ENCODE data around the gene GNAO1.

GNAO1 gene

DNA sequence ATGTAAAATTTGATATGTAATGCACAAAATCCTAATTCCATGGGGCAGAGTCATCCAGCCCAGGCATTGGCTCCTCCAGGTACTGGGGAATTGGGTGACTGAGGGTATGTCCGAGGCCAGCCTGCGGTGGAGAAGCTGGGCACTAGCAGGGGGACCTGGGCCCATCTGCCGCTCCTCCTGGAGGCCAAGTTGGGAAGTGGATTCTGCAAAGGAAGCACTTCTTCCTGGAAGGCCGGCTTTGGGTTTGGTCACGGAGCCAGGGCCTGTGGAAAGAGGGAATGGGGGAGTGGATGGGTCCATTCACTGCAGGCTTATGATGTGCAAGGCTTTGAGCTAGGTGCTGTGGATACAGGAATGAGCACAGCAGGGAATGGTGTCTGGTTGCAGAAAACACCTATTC lies 85.8 kb downstream of the GNAO1 start:
- TF ChIP-seq, protein P1, sequence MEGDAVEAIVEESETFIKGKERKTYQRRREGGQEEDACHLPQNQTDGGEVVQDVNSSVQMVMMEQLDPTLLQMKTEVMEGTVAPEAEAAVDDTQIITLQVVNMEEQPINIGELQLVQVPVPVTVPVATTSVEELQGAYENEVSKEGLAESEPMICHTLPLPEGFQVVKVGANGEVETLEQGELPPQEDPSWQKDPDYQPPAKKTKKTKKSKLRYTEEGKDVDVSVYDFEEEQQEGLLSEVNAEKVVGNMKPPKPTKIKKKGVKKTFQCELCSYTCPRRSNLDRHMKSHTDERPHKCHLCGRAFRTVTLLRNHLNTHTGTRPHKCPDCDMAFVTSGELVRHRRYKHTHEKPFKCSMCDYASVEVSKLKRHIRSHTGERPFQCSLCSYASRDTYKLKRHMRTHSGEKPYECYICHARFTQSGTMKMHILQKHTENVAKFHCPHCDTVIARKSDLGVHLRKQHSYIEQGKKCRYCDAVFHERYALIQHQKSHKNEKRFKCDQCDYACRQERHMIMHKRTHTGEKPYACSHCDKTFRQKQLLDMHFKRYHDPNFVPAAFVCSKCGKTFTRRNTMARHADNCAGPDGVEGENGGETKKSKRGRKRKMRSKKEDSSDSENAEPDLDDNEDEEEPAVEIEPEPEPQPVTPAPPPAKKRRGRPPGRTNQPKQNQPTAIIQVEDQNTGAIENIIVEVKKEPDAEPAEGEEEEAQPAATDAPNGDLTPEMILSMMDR (conservative IDR thresholded peaks at IDR 0.05) = peak; percentile 35
- TF ChIP-seq ZFX (IDR thresholded peaks at IDR 0.05) = no peak
- no peak overlapping the region for H3K27ac ChIP-seq

GRCh38 chr16:56278196-56278855 lies 87.0 kb downstream of the GNAO1 start:
- H3K27ac ChIP-seq = no peak overlapping the region
- TF ChIP-seq, protein P1 (conservative IDR thresholded peaks at IDR 0.05) = no peak
- no peak for TF ChIP-seq ZFX (IDR thresholded peaks at IDR 0.05)

DNA sequence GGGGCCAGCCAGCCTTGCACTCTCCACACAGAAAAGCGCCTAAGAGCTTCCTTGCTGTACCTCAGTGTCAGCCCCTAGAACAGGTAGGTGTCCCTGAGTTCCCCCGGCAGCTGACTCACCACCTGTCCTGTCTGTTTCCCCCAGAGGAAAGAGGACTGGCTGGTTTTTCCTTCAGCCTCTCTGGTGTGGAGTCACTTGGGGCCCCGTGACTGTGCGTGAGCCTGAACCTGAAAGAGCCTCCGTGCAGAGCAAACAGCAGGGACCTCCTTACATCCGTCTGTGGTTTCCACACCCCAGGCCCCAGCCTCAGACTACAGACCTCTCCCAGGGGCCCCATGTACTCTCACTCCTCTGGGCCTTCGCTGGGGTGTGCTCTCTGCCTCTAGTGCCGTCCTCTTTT lies 87.8 kb downstream of the GNAO1 start:
- no peak overlapping the region for H3K27ac ChIP-seq
- TF ChIP-seq, protein P1 (conservative IDR thresholded peaks at IDR 0.05) = no peak
- TF ChIP-seq ZFX (IDR thresholded peaks at IDR 0.05) = no peak

DNA sequence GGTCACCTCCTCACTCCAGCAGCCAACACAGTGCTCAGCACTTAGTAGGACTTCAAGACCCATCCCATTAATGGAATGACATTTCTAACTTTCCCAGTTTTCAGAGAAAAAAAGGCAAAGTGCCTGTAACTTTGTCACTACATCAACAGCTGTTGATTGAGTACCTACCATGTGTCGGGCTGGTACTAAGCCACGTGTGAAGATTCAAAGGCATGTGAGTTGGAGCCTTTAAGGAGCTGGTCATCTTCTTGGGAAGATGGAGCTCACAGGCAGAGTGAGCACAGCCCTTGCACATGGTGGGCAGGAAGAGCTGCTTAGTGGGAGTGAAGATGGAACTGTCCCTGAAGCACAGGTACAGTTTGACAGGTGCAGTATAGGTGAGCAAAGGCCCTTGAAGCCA lies 88.6 kb downstream of the GNAO1 start:
- no peak overlapping the region for H3K27ac ChIP-seq
- TF ChIP-seq ZFX (IDR thresholded peaks at IDR 0.05) = no peak
- TF ChIP-seq, protein P1 (conservative IDR thresholded peaks at IDR 0.05) = no peak

GRCh38 chr16:56281249-56281805 lies 90.0 kb downstream of the GNAO1 start:
- TF ChIP-seq, protein P1 (conservative IDR thresholded peaks at IDR 0.05) = peak; percentile 46
- no peak for TF ChIP-seq ZFX (IDR thresholded peaks at IDR 0.05)

DNA sequence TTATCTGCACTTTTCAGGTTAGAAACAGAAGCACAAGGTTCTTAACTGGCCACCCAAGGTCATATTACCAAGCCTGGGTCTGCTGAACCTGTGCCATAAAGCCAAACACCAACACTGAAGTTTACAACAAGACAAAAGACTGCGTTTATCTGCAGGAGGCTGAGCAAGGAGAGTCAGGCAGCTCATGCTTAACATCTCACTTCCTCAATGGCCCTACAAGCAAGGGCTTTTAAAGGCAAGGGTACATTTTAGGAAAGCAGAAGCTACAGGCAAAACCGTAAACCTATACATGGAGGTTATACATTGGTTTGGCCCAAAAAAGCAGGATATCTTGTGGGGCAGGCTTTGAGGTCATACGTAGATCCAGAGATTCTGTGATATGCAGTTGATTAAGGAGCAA lies 91.2 kb downstream of the GNAO1 start:
- TF ChIP-seq, protein P1 (conservative IDR thresholded peaks at IDR 0.05) = no peak
- H3K27ac ChIP-seq = no peak overlapping the region

More at GRCh38 chr16:56281249-56281805, 90.0 kb downstream of the GNAO1 start:
- H3K27ac ChIP-seq = no peak overlapping the region

DNA sequence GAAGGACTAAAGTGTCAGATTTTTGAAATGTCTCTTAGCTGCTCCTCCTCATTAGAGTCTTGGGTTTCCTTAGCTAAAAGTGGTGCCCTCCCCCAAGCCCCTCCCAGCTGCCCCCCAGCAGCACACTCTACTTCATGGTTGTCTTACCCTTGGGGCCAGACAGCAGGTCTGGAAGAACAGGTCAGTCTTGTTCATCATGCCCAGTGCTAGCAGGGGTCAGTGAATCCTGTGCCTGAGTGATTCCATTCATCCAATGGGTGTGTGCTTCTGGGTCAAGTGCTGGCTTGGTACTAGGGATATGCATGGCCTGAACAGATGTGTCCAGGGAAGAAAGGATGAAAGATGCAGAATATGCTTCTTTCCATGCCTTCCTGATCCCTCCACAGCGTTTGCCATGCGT lies 93.2 kb downstream of the GNAO1 start:
- no peak overlapping the region for H3K27ac ChIP-seq

More for the DNA sequence above, 93.2 kb downstream of the GNAO1 start:
- TF ChIP-seq, protein P1 (conservative IDR thresholded peaks at IDR 0.05) = no peak
- TF ChIP-seq ZFX (IDR thresholded peaks at IDR 0.05) = no peak
